ENCODE data around the gene THSD7A. TPM values are rescaled to one million over a fixed set of nuclear protein-coding genes. Genes with fewer than 3 reads are reported as not detected.

The THSD7A gene
- total and polyA plus RNA-seq, 7 experiments from 2014 or later, result 1.2 to 1.3 TPM; not detected in 5

GRCh38 chr7:11768263-11768662 is 63.7 kb downstream of the THSD7A start:
- H3K9me3 ChIP-seq (ENCODE audit: control insufficient read depth in 2 of 3, low read length in 3 of 3), result no peaks in the 10 kb centered on the region
- H3K4me3 ChIP-seq (ENCODE audit: low read length), result no peak overlapping the region
- intact Hi-C loops (cut with micrococcal nuclease), result no loop called here
- no peak overlapping the region for H3K27ac Mint-ChIP-seq
- no peaks in the 10 kb centered on the region for H3K4me1 Mint-ChIP-seq
- no peak overlapping the region for H3K4me3 Mint-ChIP-seq
- no peak overlapping the region for H3K27ac ChIP-seq (ENCODE audit: low read depth, low read length)
- ATAC-seq (no peak), DNase-seq (no peak)
- ChIA-PET CTCF (no interaction called here), POLR2A (no interaction called here)
- no peaks in the 10 kb centered on the region for H3K4me1 ChIP-seq (ENCODE audit: control insufficient read depth in 2 of 2, insufficient read depth in 2 of 2, low read length in 2 of 2)
- H3K36me3 Mint-ChIP-seq, result no peaks in the 10 kb centered on the region
- no peaks in the 10 kb centered on the region for H3K27me3 ChIP-seq (ENCODE audit: control insufficient read depth in 2 of 2, insufficient read depth in 2 of 2, low read length in 2 of 2)
- no peaks in the 10 kb centered on the region for H3K27me3 Mint-ChIP-seq
- peaks cover 0 to 4% (median 0%) of the 10 kb centered on the region in 11 donors for H3K9me3 Mint-ChIP-seq
- no peaks in the 10 kb centered on the region for H3K36me3 ChIP-seq (ENCODE audit: control insufficient read depth in 2 of 3, insufficient read depth in 3 of 3, low read length in 3 of 3)

GRCh38 chr7:11767148-11767547 is 64.8 kb downstream of the THSD7A start:
- ChIA-PET CTCF (no interaction called here), POLR2A (no interaction called here)
- H3K4me1 Mint-ChIP-seq, result no peaks in the 10 kb centered on the region
- H3K27ac Mint-ChIP-seq, result no peak overlapping the region
- peaks cover 0 to 2% (median 0%) of the 10 kb centered on the region in 11 donors for H3K9me3 Mint-ChIP-seq
- Histone ChIP-seq H3K27me3 (ENCODE audit: control insufficient read depth in 2 of 2, insufficient read depth in 2 of 2, low read length in 2 of 2) (no peaks in the 10 kb centered on the region), H3K9me3 (ENCODE audit: control insufficient read depth in 2 of 3, low read length in 3 of 3) (no peaks in the 10 kb centered on the region), H3K4me3 (ENCODE audit: low read length) (no peak overlapping the region), H3K27ac (ENCODE audit: low read depth, low read length) (no peak overlapping the region), H3K36me3 (ENCODE audit: control insufficient read depth in 2 of 3, insufficient read depth in 3 of 3, low read length in 3 of 3) (no peaks in the 10 kb centered on the region), H3K4me1 (ENCODE audit: control insufficient read depth in 2 of 2, insufficient read depth in 2 of 2, low read length in 2 of 2) (no peaks in the 10 kb centered on the region)
- no peak overlapping the region for H3K4me3 Mint-ChIP-seq
- no peaks in the 10 kb centered on the region for H3K27me3 Mint-ChIP-seq
- ATAC-seq, result no peak
- DNase-seq, result no peak
- intact Hi-C loops (cut with micrococcal nuclease), result no loop called here
- no peaks in the 10 kb centered on the region for H3K36me3 Mint-ChIP-seq

- Mint-ChIP-seq H3K4me3 (no peak overlapping the region), H3K27me3 (no peaks in the 10 kb centered on the region), H3K4me1 (no peaks in the 10 kb centered on the region), H3K9me3 (no peaks in the 10 kb centered on the region), H3K27ac (no peak overlapping the region), H3K36me3 (no peaks in the 10 kb centered on the region)
- ChIA-PET POLR2A (no interaction called here), CTCF (no interaction called here)
- DNase-seq (no peak), ATAC-seq (peak; percentile 60)
- Histone ChIP-seq H3K9me3 (ENCODE audit: control insufficient read depth in 2 of 3, low read length in 3 of 3) (no peaks in the 10 kb centered on the region), H3K4me1 (ENCODE audit: control insufficient read depth in 2 of 2, insufficient read depth in 2 of 2, low read length in 2 of 2) (no peaks in the 10 kb centered on the region), H3K27me3 (ENCODE audit: control insufficient read depth in 2 of 2, insufficient read depth in 2 of 2, low read length in 2 of 2) (no peaks in the 10 kb centered on the region), H3K27ac (ENCODE audit: low read depth, low read length) (no peak overlapping the region), H3K36me3 (ENCODE audit: control insufficient read depth in 2 of 3, insufficient read depth in 3 of 3, low read length in 3 of 3) (no peaks in the 10 kb centered on the region), H3K4me3 (ENCODE audit: low read length) (no peak overlapping the region)
- intact Hi-C loops (cut with micrococcal nuclease), result no loop called here
Measured at GRCh38 chr7:11760372-11760771, 71.6 kb downstream of the THSD7A start.

GRCh38 chr7:11758627-11759111 is 73.3 kb downstream of the THSD7A start:
- ChIA-PET CTCF (no interaction called here), POLR2A (no interaction called here)
- DNase-seq, result no peak
- H3K9me3 ChIP-seq (ENCODE audit: control insufficient read depth in 2 of 3, low read length in 3 of 3), result no peaks in the 10 kb centered on the region
- ATAC-seq, result no peak
- no peak overlapping the region for H3K27ac ChIP-seq (ENCODE audit: low read depth, low read length)
- H3K4me3 ChIP-seq (ENCODE audit: low read length), result no peak overlapping the region
- intact Hi-C loops (cut with micrococcal nuclease), result no loop called here
- H3K36me3 ChIP-seq (ENCODE audit: control insufficient read depth in 2 of 3, insufficient read depth in 3 of 3, low read length in 3 of 3), result no peaks in the 10 kb centered on the region
- no peaks in the 10 kb centered on the region for H3K27me3 ChIP-seq (ENCODE audit: control insufficient read depth in 2 of 2, insufficient read depth in 2 of 2, low read length in 2 of 2)
- H3K4me3 Mint-ChIP-seq, result no peak overlapping the region
- H3K4me1 ChIP-seq (ENCODE audit: control insufficient read depth in 2 of 2, insufficient read depth in 2 of 2, low read length in 2 of 2), result no peaks in the 10 kb centered on the region
- H3K4me1 Mint-ChIP-seq, result no peaks in the 10 kb centered on the region
- peaks cover 0 to under 1% (median 0%) of the 10 kb centered on the region in 11 donors for H3K9me3 Mint-ChIP-seq
- no peak overlapping the region for H3K27ac Mint-ChIP-seq
- no peaks in the 10 kb centered on the region for H3K36me3 Mint-ChIP-seq
- H3K27me3 Mint-ChIP-seq, result no peaks in the 10 kb centered on the region

- Histone ChIP-seq H3K4me1 (ENCODE audit: control insufficient read depth in 2 of 2, insufficient read depth in 2 of 2, low read length in 2 of 2) (no peaks in the 10 kb centered on the region), H3K9me3 (ENCODE audit: control insufficient read depth in 2 of 3, low read length in 3 of 3) (no peaks in the 10 kb centered on the region), H3K27ac (ENCODE audit: low read depth, low read length) (no peak overlapping the region), H3K4me3 (ENCODE audit: low read length) (no peak overlapping the region), H3K36me3 (ENCODE audit: control insufficient read depth in 2 of 3, insufficient read depth in 3 of 3, low read length in 3 of 3) (no peaks in the 10 kb centered on the region), H3K27me3 (ENCODE audit: control insufficient read depth in 2 of 2, insufficient read depth in 2 of 2, low read length in 2 of 2) (no peaks in the 10 kb centered on the region)
- H3K27ac Mint-ChIP-seq, result no peak overlapping the region
- no peaks in the 10 kb centered on the region for H3K36me3 Mint-ChIP-seq
- H3K4me1 Mint-ChIP-seq, result no peaks in the 10 kb centered on the region
- peaks cover 0 to 4% (median 0%) of the 10 kb centered on the region in 11 donors for H3K9me3 Mint-ChIP-seq
- DNase-seq, result no peak
- no peaks in the 10 kb centered on the region for H3K27me3 Mint-ChIP-seq
- ChIA-PET POLR2A (no interaction called here), CTCF (no interaction called here)
- no peak overlapping the region for H3K4me3 Mint-ChIP-seq
- intact Hi-C loops (cut with micrococcal nuclease), result no loop called here
- ATAC-seq, result peak; percentile 54
Measured at GRCh38 chr7:11757153-11757552, 74.8 kb downstream of the THSD7A start.

- intact Hi-C loops (cut with micrococcal nuclease), result no loop called here
- no peak overlapping the region for H3K4me3 Mint-ChIP-seq
- no peaks in the 10 kb centered on the region for H3K4me1 Mint-ChIP-seq
- no peaks in the 10 kb centered on the region for H3K27me3 ChIP-seq (ENCODE audit: control insufficient read depth in 2 of 2, insufficient read depth in 2 of 2, low read length in 2 of 2)
- H3K4me3 ChIP-seq (ENCODE audit: low read length), result no peak overlapping the region
- no peaks in the 10 kb centered on the region for H3K27me3 Mint-ChIP-seq
- H3K36me3 ChIP-seq (ENCODE audit: control insufficient read depth in 2 of 3, insufficient read depth in 3 of 3, low read length in 3 of 3), result no peaks in the 10 kb centered on the region
- peaks cover 0 to 4% (median 0%) of the 10 kb centered on the region in 11 donors for H3K9me3 Mint-ChIP-seq
- H3K4me1 ChIP-seq (ENCODE audit: control insufficient read depth in 2 of 2, insufficient read depth in 2 of 2, low read length in 2 of 2), result no peaks in the 10 kb centered on the region
- H3K36me3 Mint-ChIP-seq, result no peaks in the 10 kb centered on the region
- no peak for DNase-seq
- no peaks in the 10 kb centered on the region for H3K9me3 ChIP-seq (ENCODE audit: control insufficient read depth in 2 of 3, low read length in 3 of 3)
- no peak for ATAC-seq
- no peak overlapping the region for H3K27ac ChIP-seq (ENCODE audit: low read depth, low read length)
- ChIA-PET CTCF (no interaction called here), POLR2A (no interaction called here)
- H3K27ac Mint-ChIP-seq, result no peak overlapping the region
Measured at GRCh38 chr7:11754933-11755332, 77.1 kb downstream of the THSD7A start.

- intact Hi-C loops (cut with micrococcal nuclease), result no loop called here
- no peaks in the 10 kb centered on the region for H3K4me1 Mint-ChIP-seq
- Histone ChIP-seq H3K4me3 (ENCODE audit: low read length) (no peak overlapping the region), H3K4me1 (ENCODE audit: control insufficient read depth in 2 of 2, insufficient read depth in 2 of 2, low read length in 2 of 2) (no peaks in the 10 kb centered on the region), H3K9me3 (ENCODE audit: control insufficient read depth in 2 of 3, low read length in 3 of 3) (no peaks in the 10 kb centered on the region), H3K27me3 (ENCODE audit: control insufficient read depth in 2 of 2, insufficient read depth in 2 of 2, low read length in 2 of 2) (no peaks in the 10 kb centered on the region), H3K36me3 (ENCODE audit: control insufficient read depth in 2 of 3, insufficient read depth in 3 of 3, low read length in 3 of 3) (no peaks in the 10 kb centered on the region), H3K27ac (ENCODE audit: low read depth, low read length) (no peak overlapping the region)
- ATAC-seq (no peak), DNase-seq (no peak)
- H3K27me3 Mint-ChIP-seq, result no peaks in the 10 kb centered on the region
- POLR2A ChIA-PET, result no interaction called here
- H3K36me3 Mint-ChIP-seq, result no peaks in the 10 kb centered on the region
- no peak overlapping the region for H3K27ac Mint-ChIP-seq
- H3K4me3 Mint-ChIP-seq, result no peak overlapping the region
- peaks cover 0 to 4% (median 0%) of the 10 kb centered on the region in 11 donors for H3K9me3 Mint-ChIP-seq
- CTCF ChIA-PET, result no interaction called here
Measured at GRCh38 chr7:11754123-11754522, 77.9 kb downstream of the THSD7A start.
